HEK293 (cell line): ENCODE results near the gene MARK4.

Experiments used
- CTCF ChIA-PET: fragments of 350-600 bp; formaldehyde crosslinking; extraction: SDS; loops from one replicate; lab custom pipeline; 2021; ENCODE audit warnings: antibody characterized with exemption; lab: Yijun Ruan, JAX
- POLR2A ChIA-PET: fragments of 300-600 bp; formaldehyde crosslinking; extraction: SDS; loops from one replicate; lab custom pipeline; 2020; ENCODE audit warnings: antibody characterized with exemption, inconsistent platforms; lab: Yijun Ruan, JAX
- H3K27ac ChIP-seq: fragments of 200-500 bp; sonication (Bioruptor generic); 2 replicates; pipeline ENCODE4 v1.5.1; 2014; ENCODE audit warnings: low read depth, low read length, control low read depth, inconsistent platforms; ENCODE audit errors: extremely low read depth
- H3K36me3 ChIP-seq, 2 experiments: fragments of 200-500 bp in 1 of 2; sonication (Bioruptor generic) in 1 of 2; 1 replicate in 1 of 2; 2 replicates in 1 of 2; pipeline ENCODE4 v1.5.1; 2014 to 2017; ENCODE audit warnings: inconsistent platforms in 2 of 2, low read length in 2 of 2; ENCODE audit not compliant: control insufficient read depth in 2 of 2, insufficient read depth in 1 of 2
- H3K4me1 ChIP-seq: fragments of 200-500 bp; sonication (Bioruptor generic); 2 replicates; pipeline ENCODE4 v1.5.1; 2014; ENCODE audit warnings: mild to moderate bottlenecking, low read length, inconsistent platforms; ENCODE audit not compliant: control insufficient read depth, insufficient read depth
- H3K4me3 ChIP-seq: 2 replicates; pipeline ENCODE4 v1.5.1; 2011; ENCODE audit warnings: low read depth, mild to moderate bottlenecking, control low read depth, low read length, moderate library complexity
- H3K9me3 ChIP-seq: fragments of 200-500 bp; sonication (Bioruptor generic); 2 replicates; pipeline ENCODE4 v1.5.1; 2014; ENCODE audit warnings: low read depth, low read length, inconsistent platforms; ENCODE audit not compliant: control insufficient read depth, insufficient read depth
- EGR2 ChIP-seq: fragments of 450-650 bp; formaldehyde crosslinking; IDR thresholded peaks from 2 replicates; pipeline ENCODE4 v1.5.1; 2016; ENCODE audit warnings: low read depth, missing biosample characterization, missing genetic modification characterization
- GLIS1 ChIP-seq: fragments of 450-650 bp; formaldehyde crosslinking; IDR thresholded peaks from 2 replicates; pipeline ENCODE4 v1.5.1; 2016; ENCODE audit warnings: missing biosample characterization, missing genetic modification characterization
- MEIS1 ChIP-seq: sonication (generic); formaldehyde crosslinking; IDR thresholded peaks from 2 replicates; pipeline ENCODE4 v1.8.1; 2022; ENCODE audit warnings: missing genetic modification reagents, mild to moderate bottlenecking, borderline replicate concordance
- OSR2 ChIP-seq: fragments of 450-650 bp; formaldehyde crosslinking; IDR thresholded peaks from 2 replicates; pipeline ENCODE4 v1.5.1; 2016; ENCODE audit warnings: missing biosample characterization, missing genetic modification characterization
- PRDM6 ChIP-seq: fragments of 450-650 bp; formaldehyde crosslinking; IDR thresholded peaks from 2 replicates; pipeline ENCODE4 v1.5.1; 2017; ENCODE audit warnings: missing biosample characterization, missing genetic modification characterization
- SP2 ChIP-seq: fragments of 450-650 bp; formaldehyde crosslinking; IDR thresholded peaks from 2 replicates; pipeline ENCODE4 v1.5.1; 2016; ENCODE audit warnings: missing biosample characterization, missing genetic modification characterization
- ZBTB10 ChIP-seq: fragments of 450-650 bp; formaldehyde crosslinking; IDR thresholded peaks from 2 replicates; pipeline ENCODE4 v1.5.1; 2016; ENCODE audit warnings: missing biosample characterization, missing genetic modification characterization
- ZBTB26 ChIP-seq: fragments of 450-650 bp; formaldehyde crosslinking; optimal IDR thresholded peaks from 2 replicates; pipeline ENCODE3; 2016; ENCODE audit warnings: missing biosample characterization, mild to moderate bottlenecking, missing genetic modification characterization
- ZBTB44 ChIP-seq: fragments of 450-650 bp; IDR thresholded peaks from 2 replicates; pipeline ENCODE4 v1.5.1; 2018; ENCODE audit warnings: missing biosample characterization, mild to moderate bottlenecking, missing genetic modification characterization
- ZNF112 ChIP-seq: fragments of 450-650 bp; formaldehyde crosslinking; IDR thresholded peaks from 2 replicates; pipeline ENCODE4 v1.5.0; 2017; ENCODE audit warnings: missing biosample characterization, missing genetic modification characterization
- ZNF175 ChIP-seq: fragments of 450-650 bp; formaldehyde crosslinking; IDR thresholded peaks from 2 replicates; pipeline ENCODE4 v1.5.1; 2016; ENCODE audit warnings: missing biosample characterization, missing genetic modification characterization
- ZNF239 ChIP-seq: fragments of 450-650 bp; formaldehyde crosslinking; IDR thresholded peaks from 2 replicates; pipeline ENCODE4 v1.5.1; 2016; ENCODE audit warnings: missing biosample characterization, missing genetic modification characterization
- ZNF302 ChIP-seq: fragments of 450-650 bp; formaldehyde crosslinking; IDR thresholded peaks from 2 replicates; pipeline ENCODE4 v1.5.1; 2016; ENCODE audit warnings: missing biosample characterization, missing genetic modification characterization, low read depth
- ZNF37A ChIP-seq: fragments of 450-650 bp; IDR thresholded peaks from 2 replicates; pipeline ENCODE4 v1.5.1; 2018; ENCODE audit warnings: missing biosample characterization, missing genetic modification characterization
- ZNF544 ChIP-seq: fragments of 450-650 bp; formaldehyde crosslinking; IDR thresholded peaks from 2 replicates; pipeline ENCODE4 v1.5.0; 2017; ENCODE audit warnings: missing biosample characterization, missing genetic modification characterization
- ZNF561 ChIP-seq: fragments of 450-650 bp; IDR thresholded peaks from 2 replicates; pipeline ENCODE4 v1.5.1; 2018; ENCODE audit warnings: missing biosample characterization, missing genetic modification characterization, borderline replicate concordance
- ZNF623 ChIP-seq: fragments of 450-650 bp; formaldehyde crosslinking; IDR thresholded peaks from 2 replicates; pipeline ENCODE4 v1.5.1; 2016; ENCODE audit warnings: missing biosample characterization, missing genetic modification characterization
- ZNF707 ChIP-seq: fragments of 450-650 bp; formaldehyde crosslinking; IDR thresholded peaks from 2 replicates; pipeline ENCODE4 v1.5.1; 2016; ENCODE audit warnings: missing biosample characterization, missing genetic modification characterization
- ZSCAN16 ChIP-seq: fragments of 450-650 bp; formaldehyde crosslinking; IDR thresholded peaks from 2 replicates; pipeline ENCODE4 v1.5.1; 2016; ENCODE audit warnings: missing biosample characterization, missing genetic modification characterization
- TF ChIP-seq, protein P1 (sequence below): fragments of 450-650 bp; formaldehyde crosslinking; IDR thresholded peaks from 2 replicates; pipeline ENCODE4 v1.5.1; 2017; ENCODE audit warnings: missing biosample characterization, missing genetic modification characterization
- TF ChIP-seq, protein P2 (sequence below): fragments of 450-650 bp; formaldehyde crosslinking; IDR thresholded peaks from 2 replicates; pipeline ENCODE4 v1.5.1; 2016; ENCODE audit warnings: missing biosample characterization, missing genetic modification characterization
- TF ChIP-seq, protein P3 (sequence below): fragments of 450-650 bp; formaldehyde crosslinking; IDR thresholded peaks from 2 replicates; pipeline ENCODE4 v1.5.1; 2017; ENCODE audit warnings: missing biosample characterization, missing genetic modification characterization

Gene MARK4

DNA sequence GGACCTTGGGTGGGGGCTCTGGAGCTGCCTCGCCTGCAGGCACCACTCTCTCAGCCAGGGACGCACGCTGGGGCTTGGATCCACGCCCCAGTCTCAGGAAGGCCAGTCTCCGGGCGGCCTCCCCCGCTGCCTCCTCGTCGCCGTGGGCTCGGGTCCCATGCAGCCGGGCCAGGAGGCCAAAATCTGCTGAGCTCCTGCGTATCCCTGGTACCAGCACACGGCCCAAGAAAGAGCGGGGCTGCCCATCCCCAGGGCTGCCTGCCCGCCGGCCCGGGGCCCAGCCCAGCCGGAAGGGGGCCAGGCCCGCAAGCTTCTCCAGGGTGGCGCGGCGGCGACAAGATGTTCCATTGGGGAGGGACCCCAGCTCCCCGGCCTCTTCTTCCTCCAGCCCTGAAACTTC, 12.5 kb upstream of the MARK4 start:
- Histone ChIP-seq H3K4me1 (no peaks in the 10 kb centered on the region), H3K27ac (no peak overlapping the region), H3K4me3 (no peak overlapping the region), H3K9me3 (no peaks in the 10 kb centered on the region), H3K36me3 (no peaks in the 10 kb centered on the region)
- ChIA-PET POLR2A (interaction anchor here (0.7 kb wide), 1 partner anchor 53 kb away, joined by 5 read pairs; no protein-coding TSS in a partner anchor), CTCF (interaction anchor here (0.9 kb wide), 1 partner anchor 11 kb away, joined by 7 read pairs; no protein-coding TSS in a partner anchor)
- TF ChIP-seq EGR2 = no peak
- TF ChIP-seq, protein P1, sequence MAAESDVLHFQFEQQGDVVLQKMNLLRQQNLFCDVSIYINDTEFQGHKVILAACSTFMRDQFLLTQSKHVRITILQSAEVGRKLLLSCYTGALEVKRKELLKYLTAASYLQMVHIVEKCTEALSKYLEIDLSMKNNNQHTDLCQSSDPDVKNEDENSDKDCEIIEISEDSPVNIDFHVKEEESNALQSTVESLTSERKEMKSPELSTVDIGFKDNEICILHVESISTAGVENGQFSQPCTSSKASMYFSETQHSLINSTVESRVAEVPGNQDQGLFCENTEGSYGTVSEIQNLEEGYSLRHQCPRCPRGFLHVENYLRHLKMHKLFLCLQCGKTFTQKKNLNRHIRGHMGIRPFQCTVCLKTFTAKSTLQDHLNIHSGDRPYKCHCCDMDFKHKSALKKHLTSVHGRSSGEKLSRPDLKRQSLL (tag by site-specific recombination) = 0 out of 2 replicates have a peak, but pooled peaks have one; percentile 14

DNA sequence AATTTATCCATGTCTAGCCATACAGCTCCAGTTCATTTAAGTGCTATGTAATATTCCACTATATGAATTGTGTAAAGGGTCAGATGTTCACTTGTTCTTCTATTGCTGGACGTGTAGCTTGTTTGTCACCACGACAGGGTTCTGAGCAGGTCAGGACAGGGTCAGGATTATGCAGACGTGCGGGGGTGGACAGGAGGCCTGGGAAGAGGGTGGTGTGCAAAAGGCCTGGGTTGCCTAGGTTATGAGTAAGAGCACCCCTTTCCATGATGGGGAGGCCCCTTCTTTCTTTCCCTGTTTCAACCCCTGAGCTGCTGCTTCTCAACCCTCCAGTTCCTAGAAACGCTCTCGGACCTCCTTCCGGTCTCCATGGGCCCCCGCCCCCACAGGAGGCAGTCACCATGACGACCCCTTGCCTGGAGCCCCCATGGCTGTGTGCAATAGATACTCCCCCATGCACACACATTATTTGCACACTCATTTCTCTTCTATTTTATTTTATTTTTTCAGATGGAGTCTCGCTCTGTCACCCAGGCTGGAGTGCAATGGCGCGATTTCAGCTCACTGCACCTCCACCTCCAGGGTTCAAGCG, 7.8 kb upstream of the MARK4 start:
- H3K4me1 ChIP-seq = no peaks in the 10 kb centered on the region
- CTCF ChIA-PET = interaction anchor here (0.7 kb wide), 1 partner anchor 589 kb away, joined by 3 read pairs; no protein-coding TSS in a partner anchor
- no peak for TF ChIP-seq OSR2 (tag by site-specific recombination)
- no peak for TF ChIP-seq ZNF112 (tag by site-specific recombination)
- TF ChIP-seq GLIS1 (tag by site-specific recombination) = no peak
- TF ChIP-seq ZBTB10 (tag by site-specific recombination) = no peak
- TF ChIP-seq ZBTB26 (tag by site-specific recombination) = no peak
- TF ChIP-seq ZSCAN16 (tag by site-specific recombination) = no peak
- no peak for TF ChIP-seq ZNF175 (tag by site-specific recombination)
- no peak for TF ChIP-seq SP2 (tag by site-specific recombination)
- TF ChIP-seq MEIS1 (CRISPR knock-in tag) = no peak
- no peak for TF ChIP-seq ZNF239
- TF ChIP-seq ZBTB44 (tag by site-specific recombination) = no peak
- TF ChIP-seq ZNF544 (tag by site-specific recombination) = no peak
- no peak for TF ChIP-seq ZNF561 (tag by site-specific recombination)
- TF ChIP-seq ZNF623 (tag by site-specific recombination) = no peak
- no peak for TF ChIP-seq ZNF302
- TF ChIP-seq, protein P2, sequence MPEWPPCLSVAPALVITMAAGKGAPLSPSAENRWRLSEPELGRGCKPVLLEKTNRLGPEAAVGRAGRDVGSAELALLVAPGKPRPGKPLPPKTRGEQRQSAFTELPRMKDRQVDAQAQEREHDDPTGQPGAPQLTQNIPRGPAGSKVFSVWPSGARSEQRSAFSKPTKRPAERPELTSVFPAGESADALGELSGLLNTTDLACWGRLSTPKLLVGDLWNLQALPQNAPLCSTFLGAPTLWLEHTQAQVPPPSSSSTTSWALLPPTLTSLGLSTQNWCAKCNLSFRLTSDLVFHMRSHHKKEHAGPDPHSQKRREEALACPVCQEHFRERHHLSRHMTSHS (tag by site-specific recombination) = no peak
- no peak for TF ChIP-seq ZNF707 (tag by site-specific recombination)
- no peak for TF ChIP-seq ZNF37A (tag by site-specific recombination)
- TF ChIP-seq, protein P3, sequence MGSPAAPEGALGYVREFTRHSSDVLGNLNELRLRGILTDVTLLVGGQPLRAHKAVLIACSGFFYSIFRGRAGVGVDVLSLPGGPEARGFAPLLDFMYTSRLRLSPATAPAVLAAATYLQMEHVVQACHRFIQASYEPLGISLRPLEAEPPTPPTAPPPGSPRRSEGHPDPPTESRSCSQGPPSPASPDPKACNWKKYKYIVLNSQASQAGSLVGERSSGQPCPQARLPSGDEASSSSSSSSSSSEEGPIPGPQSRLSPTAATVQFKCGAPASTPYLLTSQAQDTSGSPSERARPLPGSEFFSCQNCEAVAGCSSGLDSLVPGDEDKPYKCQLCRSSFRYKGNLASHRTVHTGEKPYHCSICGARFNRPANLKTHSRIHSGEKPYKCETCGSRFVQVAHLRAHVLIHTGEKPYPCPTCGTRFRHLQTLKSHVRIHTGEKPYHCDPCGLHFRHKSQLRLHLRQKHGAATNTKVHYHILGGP = no peak
- TF ChIP-seq PRDM6 = no peak
- no peaks in the 10 kb centered on the region for H3K9me3 ChIP-seq
- no peak overlapping the region for H3K27ac ChIP-seq
- no peaks in the 10 kb centered on the region for H3K36me3 ChIP-seq
- POLR2A ChIA-PET = interaction anchor here (1.1 kb wide), 1 partner anchor 67 kb away, joined by 3 read pairs; no protein-coding TSS in a partner anchor
- no peak overlapping the region for H3K4me3 ChIP-seq
